ENCODE data around the gene KRTAP12-4. TPM values are rescaled to one million over a fixed set of nuclear protein-coding genes. Genes with fewer than 3 reads are reported as not detected.
"Not testable (repeated sequence)": the region's sequence is repeated elsewhere in the genome, so short reads cannot be mapped to it uniquely, and the experiment has no call there.

KRTAP12-4 gene
- polyA plus RNA-seq, 3 donors = not detected

DNA sequence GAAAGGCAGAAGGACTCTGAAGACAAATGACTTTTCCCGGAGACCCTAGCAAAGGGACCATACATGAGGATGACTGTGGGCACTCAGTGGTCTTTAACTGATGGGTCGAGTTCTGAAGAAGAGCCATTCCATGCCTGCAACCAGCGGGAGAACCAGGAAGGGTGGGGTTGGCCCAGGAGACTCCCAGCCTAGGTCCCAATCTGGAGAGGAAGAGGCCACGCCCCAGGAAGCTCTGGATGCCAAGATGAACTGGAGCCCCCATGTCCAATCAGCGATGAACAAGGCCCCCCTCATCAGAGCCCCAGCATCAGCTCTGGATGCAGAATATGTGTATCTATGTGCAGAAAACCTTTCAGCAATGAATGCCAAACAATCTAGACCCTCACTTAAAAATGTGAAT is 13.7 kb downstream of the KRTAP12-4 start:
- WGBS, 3 donors = 80 to 88% (median 88%) methylated on average over 5 of the region's 5 CpGs
- no peak overlapping the region for H3K27ac ChIP-seq (ENCODE audit: low read depth, low read length)

DNA sequence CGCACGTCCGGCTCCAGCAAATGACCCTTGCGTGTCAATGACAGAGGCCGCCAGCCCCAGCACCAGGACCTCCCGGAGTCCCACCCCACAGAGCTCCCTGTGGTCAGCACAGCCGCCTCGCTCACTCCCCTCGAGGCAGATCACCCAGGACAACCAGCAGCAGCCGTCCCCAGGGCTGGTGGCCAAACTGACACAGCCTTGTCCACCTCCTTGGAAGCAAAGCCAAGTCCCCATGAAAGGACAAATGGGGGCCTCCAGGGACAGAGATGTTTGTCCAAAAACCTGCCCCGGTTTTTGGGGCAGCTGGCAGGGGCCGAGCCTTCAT is 15.2 kb downstream of the KRTAP12-4 start:
- WGBS, 3 donors = 76 to 87% (median 80%) methylated on average over 12 of the region's 12 CpGs
- H3K27ac ChIP-seq (ENCODE audit: low read depth, low read length) = no peak overlapping the region

DNA sequence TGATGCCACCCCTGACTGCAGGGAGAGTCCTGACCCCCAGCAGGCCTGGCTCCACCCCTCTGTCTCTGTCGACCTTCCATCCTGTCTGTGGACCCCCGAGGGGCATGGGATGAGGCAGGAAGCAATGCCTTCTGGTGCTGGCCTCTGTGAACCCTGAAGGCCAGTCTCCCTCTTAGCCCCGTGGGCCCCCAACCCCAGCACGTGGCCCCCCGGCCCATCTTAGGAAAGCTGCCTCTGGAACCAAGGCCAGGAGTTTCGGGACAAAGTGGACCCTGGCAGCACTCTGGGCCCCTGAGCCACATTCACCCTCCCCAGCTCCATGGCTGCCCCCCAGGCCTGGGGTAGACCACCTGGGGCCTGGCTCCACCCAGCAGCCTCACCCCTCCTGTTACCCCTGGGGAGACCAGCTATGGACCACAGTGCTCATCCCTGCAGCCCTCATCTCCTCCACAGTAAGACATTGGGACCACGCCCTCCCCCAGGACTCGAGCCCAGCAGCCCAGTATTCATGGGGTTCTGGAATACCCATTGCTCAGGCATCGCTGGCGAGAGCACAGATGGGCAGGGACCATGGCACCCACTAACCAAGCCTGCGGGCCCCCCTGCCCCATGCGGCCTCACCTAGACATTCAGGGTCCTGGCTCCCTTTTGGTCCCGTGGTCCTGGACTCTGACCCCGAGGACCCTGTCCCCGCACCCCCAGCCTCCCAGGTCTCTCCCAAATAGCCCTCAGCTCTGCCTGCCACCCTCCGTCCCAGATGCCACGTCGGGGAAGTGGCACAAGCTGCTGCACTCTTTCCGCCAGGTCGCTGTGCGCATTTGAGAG is 15.7 kb downstream of the KRTAP12-4 start:
- 76 to 84% (median 80%) methylated on average over 16 to 21 of the region's 21 CpGs for WGBS, 3 donors
- H3K27ac ChIP-seq (ENCODE audit: low read depth, low read length) = not testable (repeated sequence)

DNA sequence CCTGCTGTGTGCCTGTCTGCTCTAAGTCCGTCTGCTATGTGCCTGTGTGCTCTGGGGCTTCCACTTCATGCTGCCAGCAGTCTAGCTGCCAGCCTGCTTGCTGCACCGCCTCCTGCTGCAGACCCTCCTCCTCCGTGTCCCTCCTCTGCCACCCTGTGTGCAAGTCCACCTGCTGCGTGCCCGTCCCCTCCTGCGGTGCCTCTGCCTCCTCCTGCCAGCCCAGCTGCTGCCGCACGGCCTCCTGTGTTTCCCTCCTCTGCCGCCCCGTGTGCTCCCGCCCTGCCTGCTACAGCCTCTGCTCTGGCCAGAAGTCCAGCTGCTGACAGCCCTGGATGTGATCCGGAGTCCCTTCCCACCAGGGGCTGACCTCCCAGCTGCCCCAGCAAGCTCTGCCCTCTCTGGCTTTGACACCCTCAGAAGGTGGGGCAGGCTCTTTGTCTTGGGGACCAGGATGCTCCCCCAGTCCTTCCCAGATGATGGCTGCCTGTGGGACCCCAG is 16.6 kb downstream of the KRTAP12-4 start:
- 40 to 67% (median 58%) methylated on average over 10 to 12 of the region's 12 CpGs for WGBS, 3 donors
- H3K27ac ChIP-seq (ENCODE audit: low read depth, low read length) = not testable (repeated sequence)

DNA sequence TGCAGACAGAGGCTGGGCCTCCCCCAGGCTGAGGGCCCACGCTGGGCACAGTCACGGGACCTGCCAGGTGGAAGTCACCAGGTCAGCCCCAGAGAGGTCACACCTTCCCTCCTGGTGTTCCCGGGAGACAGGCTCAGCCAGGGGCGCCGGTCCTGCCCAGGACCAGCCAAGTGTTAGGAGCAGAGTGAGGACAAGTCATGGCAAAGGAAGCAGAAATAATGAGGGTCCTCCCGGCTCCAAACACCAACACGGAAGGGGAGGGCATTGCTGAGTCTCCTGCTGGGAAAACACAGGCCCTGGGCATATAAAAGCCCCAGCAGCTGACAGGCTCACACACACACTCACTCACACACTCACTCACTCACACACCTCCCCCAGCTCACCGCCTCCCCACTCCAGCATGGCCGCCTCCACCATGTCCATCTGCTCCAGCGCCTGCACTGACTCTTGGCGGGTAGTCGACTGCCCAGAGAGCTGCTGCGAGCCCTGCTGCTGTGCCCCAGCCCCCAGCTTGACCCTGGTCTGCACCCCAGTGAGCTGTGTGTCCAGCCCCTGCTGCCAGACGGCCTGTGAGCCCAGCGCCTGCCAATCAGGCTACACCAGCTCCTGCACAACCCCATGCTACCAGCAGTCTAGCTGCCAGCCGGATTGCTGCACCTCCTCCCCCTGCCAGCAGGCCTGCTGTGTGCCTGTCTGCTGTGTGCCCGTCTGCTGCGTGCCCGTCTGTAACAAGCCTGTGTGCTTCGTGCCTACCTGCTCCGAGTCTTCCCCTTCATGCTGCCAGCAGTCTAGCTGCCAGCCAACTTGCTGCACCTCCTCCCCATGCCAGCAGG is 17.2 kb downstream of the KRTAP12-4 start, which contains the start of gene KRTAP10-10:
Gene KRTAP10-10, plus strand, starts transcription at position 339 of the 833 bp plus-strand sequence. Its CDS starts 62 bp downstream, at position 401.
- WGBS, 3 donors = 37 to 55% (median 45%) methylated on average over 16 to 21 of the region's 21 CpGs
- no peak within 1 kb of the TSS for H3K27ac ChIP-seq (ENCODE audit: low read depth, low read length)

DNA sequence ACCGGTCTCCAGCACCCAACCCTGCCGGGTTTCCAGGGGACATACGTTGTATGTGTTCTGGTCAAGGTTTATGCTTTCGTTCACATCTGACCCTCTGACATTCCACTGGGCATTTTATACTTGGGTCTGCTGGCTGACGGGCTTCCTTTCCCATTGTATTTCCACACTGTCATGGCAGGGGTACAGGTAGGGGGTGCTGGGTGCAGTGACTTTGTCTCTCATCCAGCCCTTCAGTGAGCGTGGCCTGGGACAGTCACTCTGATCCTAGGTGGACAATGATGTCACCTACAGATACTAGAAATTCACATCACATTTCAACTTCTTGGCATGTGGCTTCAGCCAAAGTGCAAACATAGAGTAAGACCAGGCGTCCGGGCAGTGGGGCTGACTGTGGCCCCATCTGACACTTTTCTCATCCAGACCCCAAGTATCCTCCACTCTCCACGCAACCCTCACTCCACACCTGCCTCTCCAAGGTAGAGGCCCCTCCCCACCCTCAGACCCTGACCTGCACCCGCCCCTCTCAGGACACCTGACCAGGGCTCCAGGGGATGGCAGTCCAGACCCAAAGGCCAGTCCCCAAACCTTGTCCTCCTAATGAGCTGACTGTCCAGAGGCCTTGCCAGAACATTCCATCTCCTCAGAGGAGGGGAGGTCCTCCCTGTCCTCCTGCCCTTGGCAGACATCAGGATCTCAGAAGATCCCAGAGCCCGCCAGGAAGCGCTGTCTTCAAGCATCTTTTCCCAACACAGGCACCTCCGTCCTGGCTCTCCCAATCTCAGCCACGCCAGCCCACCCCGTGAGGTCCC is 18.0 kb downstream of the KRTAP12-4 start:
- no peak overlapping the region for H3K27ac ChIP-seq (ENCODE audit: low read depth, low read length)

DNA sequence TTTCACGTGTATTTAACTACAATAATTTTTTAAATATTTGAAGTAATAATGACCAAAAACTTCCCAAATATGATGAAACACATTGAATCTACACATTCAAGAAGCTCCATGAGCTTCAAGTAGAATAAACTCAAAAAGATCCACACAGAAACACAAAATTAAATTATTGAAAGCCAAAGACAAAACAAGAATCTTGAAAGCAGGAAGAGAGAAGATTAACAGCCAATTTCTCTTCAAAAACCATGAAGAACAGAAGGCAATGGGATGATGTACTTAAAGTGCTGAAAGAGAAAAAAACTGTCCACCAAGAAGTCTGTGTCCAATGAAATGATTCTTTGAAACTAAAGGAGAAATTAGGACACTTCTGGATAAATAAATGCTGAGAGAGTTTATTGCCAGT is 22.4 kb downstream of the KRTAP12-4 start:
- WGBS, 3 donors = 81 to 91% (median 87%) methylated on average over 1 of the region's 1 CpG
- H3K27ac ChIP-seq (ENCODE audit: low read depth, low read length) = no peak overlapping the region

More for the DNA sequence above, 18.0 kb downstream of the KRTAP12-4 start:
- WGBS, 3 donors = 71 to 81% (median 80%) methylated on average over 15 of the region's 15 CpGs

DNA sequence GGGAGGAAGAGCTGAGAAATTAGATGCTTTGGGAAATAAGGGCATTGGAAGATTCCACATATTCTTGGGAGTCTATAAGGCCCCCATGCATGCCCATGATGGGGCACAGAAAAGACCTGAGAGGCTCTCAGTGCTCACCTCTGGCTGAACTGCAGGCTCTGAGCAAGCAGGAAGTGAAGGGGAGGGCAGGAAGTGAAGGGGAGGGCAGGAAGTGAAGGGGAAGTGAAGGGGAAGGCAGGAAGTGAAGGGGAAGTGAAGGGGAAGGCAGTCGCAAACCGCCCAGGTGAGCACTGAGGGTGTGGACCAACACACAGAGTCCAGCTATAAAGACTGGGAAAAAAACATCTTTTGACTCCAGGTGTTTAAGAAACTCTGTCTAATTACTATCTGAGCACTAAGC is 24.0 kb downstream of the KRTAP12-4 start:
- H3K27ac ChIP-seq (ENCODE audit: low read depth, low read length) = no peak overlapping the region
- 59 to 89% (median 68%) methylated on average over 2 of the region's 2 CpGs for WGBS, 3 donors

DNA sequence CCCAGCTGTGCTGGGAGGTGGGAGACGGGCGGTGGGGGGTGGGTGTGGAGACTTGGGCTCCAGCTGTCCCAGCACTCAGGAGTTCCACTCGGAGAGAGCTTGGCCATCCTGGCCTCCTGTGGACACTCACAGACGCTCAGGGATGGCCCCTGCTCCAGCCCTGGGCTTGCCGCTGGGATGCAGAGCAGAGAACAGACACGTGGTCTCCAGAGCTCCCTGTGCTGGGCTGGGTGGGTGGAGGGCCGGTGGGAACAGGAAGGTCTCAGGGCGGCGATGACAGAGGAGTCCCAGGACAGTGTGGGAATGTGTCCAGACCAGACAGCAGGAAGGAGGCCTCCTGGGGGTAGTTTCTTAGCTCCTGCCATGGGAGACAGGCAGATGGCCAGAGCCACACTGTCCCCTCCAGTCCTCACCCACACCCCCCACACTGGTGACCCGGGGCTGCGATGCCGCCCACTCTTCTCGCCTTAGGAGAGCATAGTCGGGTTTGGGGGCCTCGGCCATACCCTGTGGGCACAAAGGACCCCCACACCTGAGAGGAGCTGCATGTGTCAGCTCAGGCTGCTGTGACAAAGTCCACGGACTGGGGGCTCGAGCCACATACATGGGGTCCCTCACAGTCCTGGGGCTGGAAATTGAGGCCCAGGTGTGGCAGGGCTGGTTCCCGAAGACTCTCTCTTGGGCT is 25.6 kb downstream of the KRTAP12-4 start:
- WGBS, 3 donors = 66 to 75% (median 75%) methylated on average over 18 of the region's 18 CpGs
- H3K27ac ChIP-seq (ENCODE audit: low read depth, low read length) = no peak overlapping the region

DNA sequence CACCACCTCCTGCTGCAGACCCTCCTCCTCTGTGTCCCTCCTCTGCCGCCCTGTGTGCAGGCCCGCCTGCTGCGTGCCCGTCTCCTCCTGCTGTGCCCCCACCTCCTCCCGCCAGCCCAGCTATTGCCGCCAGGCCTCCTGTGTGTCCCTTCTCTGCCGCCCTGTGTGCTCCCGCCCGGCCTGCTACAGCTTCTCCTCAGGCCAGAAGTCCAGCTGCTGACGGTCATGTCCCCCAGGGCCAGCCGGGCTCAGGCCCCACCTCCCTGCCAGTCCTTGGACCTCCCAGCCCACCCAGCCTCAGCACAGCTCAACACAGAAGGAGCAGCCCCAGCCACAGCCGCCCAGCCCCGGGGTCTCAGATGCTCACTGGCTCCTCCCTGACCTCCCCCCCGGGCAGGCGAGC is 26.6 kb downstream of the KRTAP12-4 start:
- H3K27ac ChIP-seq (ENCODE audit: low read depth, low read length) = not testable (repeated sequence)
- WGBS, 3 donors = 34 to 51% (median 43%) methylated on average over 9 to 15 of the region's 15 CpGs

DNA sequence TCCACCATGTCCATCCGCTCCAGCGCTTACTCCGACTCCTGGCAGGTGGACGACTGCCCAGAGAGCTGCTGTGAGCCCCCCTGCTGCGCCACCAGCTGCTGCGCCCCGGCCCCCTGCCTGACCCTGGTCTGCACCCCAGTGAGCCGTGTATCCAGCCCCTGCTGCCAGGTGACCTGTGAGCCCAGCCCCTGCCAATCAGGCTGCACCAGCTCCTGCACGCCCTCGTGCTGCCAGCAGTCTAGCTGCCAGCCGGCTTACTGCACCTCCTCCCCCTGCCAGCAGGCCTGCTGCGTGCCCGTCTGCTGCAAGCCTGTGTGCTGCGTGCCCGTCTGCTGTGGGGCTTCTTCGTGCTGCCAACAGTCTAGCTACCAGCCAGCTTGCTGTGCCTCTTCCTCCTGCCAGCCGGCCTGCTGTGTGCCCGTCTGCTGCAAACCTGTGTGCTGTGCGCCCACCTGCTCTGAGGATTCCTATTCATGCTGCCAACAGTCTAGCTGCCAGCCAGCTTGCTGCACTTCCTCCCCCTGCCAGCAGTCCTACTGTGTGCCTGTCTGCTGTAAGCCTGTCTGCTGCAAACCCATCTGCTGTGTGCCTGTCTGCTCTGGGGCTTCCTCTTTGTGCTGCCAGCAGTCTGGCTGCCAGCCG is 27.2 kb downstream of the KRTAP12-4 start:
- H3K27ac ChIP-seq (ENCODE audit: low read depth, low read length) = not testable (repeated sequence)
- WGBS, 3 donors = 78 to 86% (median 82%) methylated on average over 13 to 17 of the region's 20 CpGs

DNA sequence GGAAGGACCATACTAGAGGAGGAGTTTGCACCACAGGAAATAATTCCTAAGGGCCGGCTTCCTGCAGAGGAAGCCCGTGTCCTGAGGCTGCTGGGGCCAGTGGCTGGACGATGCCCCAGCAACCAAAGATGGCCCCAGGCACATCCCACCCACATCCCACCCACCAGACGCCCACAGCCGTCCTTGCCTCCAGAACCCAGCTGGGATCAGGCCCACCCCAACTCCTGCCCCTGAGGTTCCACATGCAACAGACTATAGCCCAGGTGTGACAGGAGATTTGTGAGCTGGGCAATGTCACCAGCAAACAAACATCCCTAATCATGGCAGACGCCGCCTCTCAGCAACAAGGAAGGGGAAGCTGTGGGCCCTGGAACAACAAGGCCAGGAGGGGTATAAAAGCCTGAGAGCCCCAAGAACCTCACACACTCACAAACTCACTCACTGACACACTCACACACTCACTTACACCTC is 27.8 kb downstream of the KRTAP12-4 start, which contains the start of gene KRTAP10-9:
Gene KRTAP10-9, plus strand, starts transcription at position 421 of the 471 bp plus-strand sequence. CDS start 79 bp downstream, outside the sequence.
- no peak within 1 kb of the TSS for H3K27ac ChIP-seq (ENCODE audit: low read depth, low read length)
- 47 to 55% (median 48%) methylated on average over 7 of the region's 7 CpGs for WGBS, 3 donors

DNA sequence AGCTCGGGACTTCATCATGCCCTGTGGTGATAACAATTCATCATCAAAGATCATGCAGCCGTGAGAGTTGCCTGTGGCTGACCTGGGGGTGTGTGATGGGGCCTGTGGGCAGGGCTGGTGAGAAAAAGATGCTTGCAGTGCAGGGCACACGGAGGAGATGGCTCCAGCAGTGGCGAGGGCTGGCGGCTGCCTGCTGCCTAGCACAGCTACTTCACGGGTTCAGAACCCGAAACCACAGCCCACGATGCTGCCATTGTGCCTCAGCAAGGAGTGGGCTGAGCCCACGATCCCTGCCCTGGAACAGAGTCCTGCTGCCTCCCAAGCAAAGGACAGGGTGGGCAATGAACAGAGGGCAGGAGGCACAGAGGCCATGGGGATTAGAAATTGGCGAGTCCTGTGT is 28.2 kb downstream of the KRTAP12-4 start:
- H3K27ac ChIP-seq (ENCODE audit: low read depth, low read length) = no peak overlapping the region
- WGBS, 3 donors = 69 to 73% (median 72%) methylated on average over 8 to 10 of the region's 10 CpGs

DNA sequence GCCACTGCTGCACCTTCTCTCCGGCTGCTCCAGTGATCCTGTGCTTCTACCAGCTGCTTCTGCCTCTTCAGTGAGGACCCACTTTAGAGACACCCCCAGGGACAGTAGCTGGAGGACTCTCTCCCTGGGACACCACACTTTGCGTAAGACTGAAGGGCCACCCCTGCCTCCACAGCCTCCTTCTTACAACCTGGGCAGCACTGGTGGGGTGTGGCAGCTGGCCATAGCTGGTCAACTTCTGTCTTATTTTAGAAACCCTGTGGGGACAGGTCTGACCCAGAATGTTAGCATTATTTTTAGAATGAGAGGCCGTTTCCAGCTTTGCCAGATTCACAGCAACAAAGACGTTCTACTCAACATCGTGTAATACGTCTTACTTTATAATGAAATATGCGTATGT is 28.7 kb downstream of the KRTAP12-4 start:
- H3K27ac ChIP-seq (ENCODE audit: low read depth, low read length) = no peak overlapping the region
- WGBS, 3 donors = 85 to 89% (median 86%) methylated on average over 7 of the region's 7 CpGs

DNA sequence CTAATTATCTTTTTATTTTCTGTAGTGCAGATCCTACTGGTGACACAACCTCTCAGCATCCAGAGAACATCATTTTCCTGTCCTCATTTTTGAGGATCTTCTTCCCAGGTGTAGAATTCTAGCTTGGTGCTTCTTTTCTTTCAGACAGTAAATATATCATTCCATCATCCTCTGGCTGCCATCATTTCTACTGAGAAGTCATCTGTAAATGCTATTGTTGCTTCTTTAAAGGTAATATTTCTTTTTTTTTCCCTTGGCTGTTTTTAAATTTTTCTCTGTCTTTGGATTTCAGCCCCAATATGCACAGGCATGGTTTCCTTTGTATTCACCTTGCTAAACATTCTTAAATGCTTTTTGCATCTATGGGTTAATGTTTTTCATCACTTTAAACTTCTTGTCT is 30.9 kb downstream of the KRTAP12-4 start:
- H3K27ac ChIP-seq (ENCODE audit: low read depth, low read length) = no peak overlapping the region

DNA sequence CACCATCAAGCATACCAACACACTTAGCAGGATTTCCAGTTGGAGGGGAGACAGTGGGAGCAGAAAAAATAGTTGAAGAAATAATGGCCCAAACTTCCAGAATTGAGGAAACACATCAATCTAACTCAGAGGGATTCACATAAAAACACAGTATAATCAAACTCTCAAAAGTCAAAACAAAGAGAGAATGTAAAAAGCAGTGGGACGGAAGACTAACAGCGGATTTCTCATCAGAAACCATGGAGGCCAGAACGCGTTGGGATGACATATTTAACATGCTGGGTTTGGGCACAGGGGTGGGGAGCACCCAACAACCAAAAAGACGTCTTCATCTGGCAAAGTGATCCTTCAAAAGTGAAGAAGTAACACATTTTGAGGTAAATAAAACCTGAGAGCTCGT is 34.6 kb downstream of the KRTAP12-4 start:
- no peak overlapping the region for H3K27ac ChIP-seq (ENCODE audit: low read depth, low read length)
- WGBS, 3 donors = 77 to 88% (median 87%) methylated on average over 6 of the region's 6 CpGs

DNA sequence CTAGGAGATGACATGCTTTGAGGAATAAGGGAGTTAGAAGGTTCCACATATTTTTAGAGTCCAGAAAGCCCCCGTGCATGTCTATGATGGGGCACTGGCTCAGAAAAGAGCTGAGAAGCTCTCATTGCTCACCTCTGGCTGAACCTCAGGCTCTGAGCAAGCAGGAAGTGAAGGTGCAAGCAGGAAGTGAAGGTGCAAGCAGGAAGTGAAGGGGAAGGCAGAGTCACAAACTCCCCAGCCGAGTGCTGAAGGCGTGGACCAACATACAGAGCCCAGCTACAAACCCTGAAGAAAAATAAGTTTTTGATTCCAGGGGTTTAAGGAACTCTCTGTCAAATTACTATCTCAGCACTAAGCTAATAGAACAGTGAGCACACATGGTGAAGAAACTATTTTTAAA is 35.5 kb downstream of the KRTAP12-4 start:
- no peak overlapping the region for H3K27ac ChIP-seq (ENCODE audit: low read depth, low read length)

More for the DNA sequence above, 35.5 kb downstream of the KRTAP12-4 start:
- WGBS, 3 donors = 34 to 68% (median 50%) methylated on average over 3 of the region's 3 CpGs

Measured in adipose tissue (tissue), 3 donors.